K562 (cell line): ENCODE data around the gene RMND5A. TPM values are rescaled to one million over a fixed set of nuclear protein-coding genes. Genes with fewer than 3 reads are reported as not detected.

Source experiments
- CHD2 ChIP-seq: IDR thresholded peaks from 2 replicates; pipeline ENCODE4 v1.6.1; 2011; ENCODE audit warnings: low read depth, low read length
- CUX1 ChIP-seq: fragments of 200-800 bp; sonication (Bioruptor generic); IDR thresholded peaks from 2 replicates; pipeline ENCODE4 v1.6.1; 2016; ENCODE audit warnings: missing genetic modification characterization, missing compliant biosample characterization
- EZH2 ChIP-seq: IDR thresholded peaks from 2 replicates; pipeline ENCODE4 v1.6.1; 2012; ENCODE audit warnings: low read depth, mild to moderate bottlenecking, inconsistent platforms, low read length, borderline replicate concordance
- HNRNPH1 ChIP-seq: fragments of 200-400 bp; formaldehyde crosslinking; optimal IDR thresholded peaks from 2 replicates; pipeline ENCODE3; 2017; ENCODE audit warnings: low read depth, mild to moderate bottlenecking, low read length, moderate library complexity
- KHSRP ChIP-seq: fragments of 450-650 bp; IDR thresholded peaks from 2 replicates; pipeline ENCODE4 v1.6.1; 2017
- L3MBTL2 ChIP-seq: fragments of 450-650 bp; IDR thresholded peaks from 2 replicates; pipeline ENCODE4 v1.6.1; 2016; ENCODE audit warnings: mild to moderate bottlenecking, moderate library complexity
- MAFG ChIP-seq: fragments of 450-650 bp; conservative IDR thresholded peaks from 2 replicates; pipeline ENCODE4 v1.6.1; 2016; ENCODE audit warnings: missing genetic modification characterization, missing compliant biosample characterization
- MGA ChIP-seq: fragments of 450-650 bp; IDR thresholded peaks from 2 replicates; pipeline ENCODE4 v1.6.1; 2016; ENCODE audit warnings: mild to moderate bottlenecking, moderate library complexity
- PPARD ChIP-seq: fragments of 250-450 bp; sonication (Bioruptor Pico); IDR thresholded peaks from 2 replicates; pipeline ENCODE4 v1.8.0; 2022; ENCODE audit warnings: inconsistent platforms, mild to moderate bottlenecking, moderate library complexity
- RFX5 ChIP-seq: IDR thresholded peaks from 2 replicates; pipeline ENCODE4 v1.6.1; 2011; ENCODE audit warnings: low read depth, mild to moderate bottlenecking, improper control_type of control experiment, low read length
- U2AF1 ChIP-seq: fragments of 200-400 bp; formaldehyde crosslinking; optimal IDR thresholded peaks from 2 replicates; pipeline ENCODE3; 2017; ENCODE audit warnings: mild to moderate bottlenecking, low read depth, low read length, moderate library complexity
- ZFPM2 ChIP-seq: fragments of 250-450 bp; sonication (Bioruptor Pico); IDR thresholded peaks from 2 replicates; pipeline ENCODE4 v1.5.1; 2022; ENCODE audit warnings: mild to moderate bottlenecking
- ZNF586 ChIP-seq: fragments of 450-650 bp; formaldehyde crosslinking; conservative IDR thresholded peaks from 2 replicates; pipeline ENCODE4 v1.4.0; 2020; ENCODE audit warnings: mild to moderate bottlenecking, moderate library complexity
- polyA plus RNA-seq, 8 experiments: library from polyadenylated mRNA; depleted of rRNA in 4 of 8; stranded (reverse) in 5 of 8; unstranded in 3 of 8; fragments of >200 nt; fragmentation: Nextera tagmentation in 2 of 8; fragmentation: Illumina TruSeq in 1 of 8; extraction: Ambion mirVana in 2 of 8; extraction: Trizol in 1 of 8; gene quantifications; 2 replicates each; pipeline versions ENCODE4 v1.2.1 to v1.2.3, GENCODE V29; 2011 to 2014; ENCODE audit warnings: inconsistent platforms in 1 of 8, missing spikeins in 1 of 8
- total RNA-seq, 7 experiments: library from RNA; depleted of rRNA in 6 of 7; stranded (reverse); fragments of >200 nt in 6 of 7; fragmentation: Illumina TruSeq in 2 of 7; extraction: Trizol in 2 of 7; gene quantifications; 2 replicates each; pipeline versions ENCODE4 v1.2.1 to v1.2.3, GENCODE V29; 2011 to 2021; ENCODE audit warnings: low replicate concordance in 1 of 7

RMND5A gene
- total and polyA plus RNA-seq, 9 of the 15 experiments (the other 6 are each of a cell fraction or from before 2014, with no cell fraction given): 13.2 to 43.5 (median 34.1) TPM

GRCh38 chr2:86695053-86695691 lies 24.9 kb upstream of the RMND5A start (continued):
- TF ChIP-seq ZFPM2 (CRISPR knock-in tag): no peak
- no peak for TF ChIP-seq MGA
- TF ChIP-seq CUX1 (CRISPR knock-in tag): no peak
- TF ChIP-seq MAFG (tag): peak; percentile 42; the same call in 1 of the 2 replicates
- no peak for TF ChIP-seq EZH2
- TF ChIP-seq CHD2: no peak
- no peak for TF ChIP-seq PPARD (CRISPR knock-in tag)
- TF ChIP-seq HNRNPH1: no peak
- no peak for TF ChIP-seq ZNF586 (CRISPR knock-in tag)
- TF ChIP-seq RFX5: no peak
- no peak for TF ChIP-seq KHSRP
- TF ChIP-seq U2AF1: no peak
- TF ChIP-seq L3MBTL2: no peak
